Stimulated activated naive B cell treated with anti-CD40 and anti-IgM and Interleukin-4, amounts not matched to agents 10 μg/mL and 1 μg/mL and 100 μg/mL, for 72 hours (primary cell): ENCODE results near the gene ZGPAT.

Experiments
- ATAC-seq, 2 donors: fragments of 150-1000 bp; cut with Tn5 transposase; replicated peaks; 2 replicates each; pipeline ENCODE4 v1.10.0; 2021; ENCODE audit warnings: moderate library complexity in 1 of 2
- DNase-seq: peaks from one replicate; pipeline ENCODE4 v3.0.0; 2021
- H3K27ac Mint-ChIP-seq: one replicate; pipeline ENCODE4 v1.8.0; 2022; ENCODE audit warnings: mild to moderate bottlenecking, mixed read lengths
- H3K27me3 Mint-ChIP-seq, 2 donors: one replicate each; pipeline ENCODE4 v1.8.0; 2022; ENCODE audit warnings: mixed read lengths in 2 of 2
- H3K36me3 Mint-ChIP-seq, 2 donors: one replicate each; pipeline ENCODE4 v1.8.0; 2022; ENCODE audit warnings: mixed read lengths in 2 of 2, mild to moderate bottlenecking in 1 of 2
- H3K4me1 Mint-ChIP-seq, 2 donors: one replicate each; pipeline ENCODE4 v1.8.0; 2022; ENCODE audit warnings: mixed read lengths in 2 of 2, mild to moderate bottlenecking in 1 of 2
- H3K4me3 Mint-ChIP-seq, 2 donors: one replicate each; pipeline ENCODE4 v1.8.0; 2022; ENCODE audit warnings: mild to moderate bottlenecking in 2 of 2, mixed read lengths in 2 of 2, moderate library complexity in 1 of 2
- H3K9me3 Mint-ChIP-seq, 2 donors: one replicate each; pipeline ENCODE4 v1.8.0; 2022; ENCODE audit warnings: mixed read lengths in 2 of 2, mild to moderate bottlenecking in 1 of 2

ZGPAT gene

GRCh38 chr20:63735859-63736718, 28.2 kb downstream of the ZGPAT start, which contains the start of gene LIME1:
TSS of gene LIME1 (plus strand) at chr20:63736664. CDS start at chr20:63737550, 886 bp downstream.
- Mint-ChIP-seq H3K36me3 (peaks cover 24 to 29% of the 10 kb centered on the region in 2 donors), H3K4me3 (peak within 1 kb of the TSS; percentile 60 to 71), H3K27ac (peak within 1 kb of the TSS; percentile 77), H3K27me3 (no peaks in the 10 kb centered on the region), H3K4me1 (peaks cover 23 to 40% of the 10 kb centered on the region in 2 donors), H3K9me3 (no peaks in the 10 kb centered on the region)
- ATAC-seq (peak; percentile 47 to 54), DNase-seq (peak; percentile 47)

- Mint-ChIP-seq H3K27me3 (no peaks in the 10 kb centered on the region), H3K4me3 (peak overlapping the region; percentile 60 to 71), H3K4me1 (peaks cover 23 to 45% of the 10 kb centered on the region in 2 donors), H3K27ac (peak overlapping the region; percentile 77), H3K9me3 (no peaks in the 10 kb centered on the region), H3K36me3 (peaks cover 24 to 29% of the 10 kb centered on the region in 2 donors)
- DNase-seq (peak; percentile 47), ATAC-seq (peak; percentile 44 to 45)
Measured at GRCh38 chr20:63736893-63737694, 29.3 kb downstream of the ZGPAT start.

GRCh38 chr20:63737695-63737944, 29.8 kb downstream of the ZGPAT start:
- peak overlapping the region in 1 of 2 donors; percentile 62 for H3K4me3 Mint-ChIP-seq
- H3K4me1 Mint-ChIP-seq = peaks cover 23 to 45% of the 10 kb centered on the region in 2 donors
- DNase-seq = no peak
- H3K9me3 Mint-ChIP-seq = no peaks in the 10 kb centered on the region
- no peak overlapping the region for H3K27ac Mint-ChIP-seq
- no peak for ATAC-seq
- H3K36me3 Mint-ChIP-seq = peaks cover 24 to 29% of the 10 kb centered on the region in 2 donors
- no peaks in the 10 kb centered on the region for H3K27me3 Mint-ChIP-seq

GRCh38 chr20:63737945-63738686, 30.3 kb downstream of the ZGPAT start:
- no peak for DNase-seq
- peaks cover 24 to 29% of the 10 kb centered on the region in 2 donors for H3K36me3 Mint-ChIP-seq
- peak overlapping the region; percentile 32 to 62 for H3K4me3 Mint-ChIP-seq
- H3K27me3 Mint-ChIP-seq = no peaks in the 10 kb centered on the region
- peak in 1 of 2 donors; percentile 10 for ATAC-seq
- no peaks in the 10 kb centered on the region for H3K9me3 Mint-ChIP-seq
- H3K4me1 Mint-ChIP-seq = peaks cover 23 to 45% of the 10 kb centered on the region in 2 donors
- H3K27ac Mint-ChIP-seq = no peak overlapping the region

GRCh38 chr20:63738687-63739129, 30.9 kb downstream of the ZGPAT start:
- no peaks in the 10 kb centered on the region for H3K9me3 Mint-ChIP-seq
- no peak for ATAC-seq
- peaks cover 19 to 24% of the 10 kb centered on the region in 2 donors for H3K36me3 Mint-ChIP-seq
- H3K4me3 Mint-ChIP-seq = peak overlapping the region; percentile 36 to 62
- H3K4me1 Mint-ChIP-seq = peaks cover 21 to 45% of the 10 kb centered on the region in 2 donors
- DNase-seq = no peak
- H3K27me3 Mint-ChIP-seq = no peaks in the 10 kb centered on the region
- no peak overlapping the region for H3K27ac Mint-ChIP-seq

- H3K27ac Mint-ChIP-seq = no peak within 1 kb of the TSS
- DNase-seq = peak; percentile 44
Measured at GRCh38 chr20:63739130-63740069, 31.6 kb downstream of the ZGPAT start, which contains the start of gene SLC2A4RG. TSS of gene SLC2A4RG (plus strand) at chr20:63739776. CDS start at chr20:63739913, 137 bp downstream.

GRCh38 chr20:63740070-63740626, 32.3 kb downstream of the ZGPAT start:
- Mint-ChIP-seq H3K4me1 (peaks cover 21 to 43% of the 10 kb centered on the region in 2 donors), H3K9me3 (no peaks in the 10 kb centered on the region), H3K27ac (no peak overlapping the region), H3K36me3 (peaks cover 10 to 13% of the 10 kb centered on the region in 2 donors), H3K4me3 (peak overlapping the region; percentile 56 to 77), H3K27me3 (no peaks in the 10 kb centered on the region)
- ATAC-seq (peak; percentile 2 to 5), DNase-seq (no peak)

More at GRCh38 chr20:63739130-63740069, 31.6 kb downstream of the ZGPAT start, which contains the start of gene SLC2A4RG:
- peaks cover 21 to 45% of the 10 kb centered on the region in 2 donors for H3K4me1 Mint-ChIP-seq
- no peaks in the 10 kb centered on the region for H3K9me3 Mint-ChIP-seq
- H3K4me3 Mint-ChIP-seq = peak within 1 kb of the TSS; percentile 56 to 77
- no peaks in the 10 kb centered on the region for H3K27me3 Mint-ChIP-seq
- H3K36me3 Mint-ChIP-seq = peaks cover 13 to 17% of the 10 kb centered on the region in 2 donors
- peak; percentile 56 to 69 for ATAC-seq

- no peak for DNase-seq
- Mint-ChIP-seq H3K27me3 (no peaks in the 10 kb centered on the region), H3K4me3 (peak overlapping the region; percentile 56 to 77), H3K4me1 (peaks cover 19 to 36% of the 10 kb centered on the region in 2 donors), H3K36me3 (peaks cover 7 to 8% of the 10 kb centered on the region in 2 donors), H3K27ac (no peak overlapping the region), H3K9me3 (no peaks in the 10 kb centered on the region)
- ATAC-seq = no peak
Measured at GRCh38 chr20:63740627-63741353, 33.0 kb downstream of the ZGPAT start.

- Mint-ChIP-seq H3K36me3 (peaks cover 1 to 4% of the 10 kb centered on the region in 2 donors), H3K9me3 (no peaks in the 10 kb centered on the region), H3K4me3 (peak overlapping the region; percentile 60 to 77), H3K27me3 (no peaks in the 10 kb centered on the region), H3K27ac (no peak overlapping the region), H3K4me1 (peaks cover 13 to 31% of the 10 kb centered on the region in 2 donors)
- no peak for DNase-seq
- ATAC-seq = no peak
Measured at GRCh38 chr20:63741354-63741675, 33.5 kb downstream of the ZGPAT start.

GRCh38 chr20:63741676-63742380, 34.0 kb downstream of the ZGPAT start:
- Mint-ChIP-seq H3K4me3 (peak overlapping the region in 1 of 2 donors; percentile 60), H3K27me3 (no peaks in the 10 kb centered on the region), H3K9me3 (no peaks in the 10 kb centered on the region), H3K4me1 (peaks cover 8 to 26% of the 10 kb centered on the region in 2 donors), H3K27ac (no peak overlapping the region), H3K36me3 (peaks cover 0 to 3% of the 10 kb centered on the region in 2 donors)
- DNase-seq (no peak), ATAC-seq (no peak)

GRCh38 chr20:63742381-63743024, 34.7 kb downstream of the ZGPAT start:
- no peaks in the 10 kb centered on the region for H3K27me3 Mint-ChIP-seq
- peaks cover 0 to 3% of the 10 kb centered on the region in 2 donors for H3K36me3 Mint-ChIP-seq
- H3K9me3 Mint-ChIP-seq = no peaks in the 10 kb centered on the region
- H3K4me3 Mint-ChIP-seq = no peak overlapping the region
- no peak for ATAC-seq
- peaks cover 4 to 19% of the 10 kb centered on the region in 2 donors for H3K4me1 Mint-ChIP-seq
- no peak for DNase-seq
- H3K27ac Mint-ChIP-seq = no peak overlapping the region
